Activated CD8-positive, alpha-beta memory T cell treated with anti-CD3 and anti-CD28 coated beads for 48 hours (primary cell): ENCODE data around the gene GATAD2A.
A peak's percentile ranks its signal among the peaks of the same experiment; 100 is the strongest.
"Not testable (repeated sequence)": the region's sequence is repeated elsewhere in the genome, so short reads cannot be mapped to it uniquely, and the experiment has no call there.

Experiments
- DNase-seq, 3 experiments: peaks; one replicate each; pipeline ENCODE4 v3.0.0-alpha.2; 2020; ENCODE audit warnings: low read depth in 2 of 3, low spot score in 2 of 3

Gene GATAD2A

GRCh38 chr19:19388568-19389555 is 16.6 kb upstream of the GATAD2A start:
- DNase-seq, result no peak

GRCh38 chr19:19389683-19390082 is 15.8 kb upstream of the GATAD2A start:
- DNase-seq, result not testable (repeated sequence)

- not testable (repeated sequence) for DNase-seq
Measured at GRCh38 chr19:19394333-19394732, 11.1 kb upstream of the GATAD2A start.

- no peak for DNase-seq
Measured at GRCh38 chr19:19399733-19400433, 5.6 kb upstream of the GATAD2A start.

- DNase-seq, result no peak
Measured at GRCh38 chr19:19402656-19403372, 2.7 kb upstream of the GATAD2A start.

GRCh38 chr19:19403373-19403901 is 2.0 kb upstream of the GATAD2A start:
- DNase-seq, result no peak

- peak in 1 of 3 experiments; percentile 39 for DNase-seq
Measured at GRCh38 chr19:19405971-19406877, 749 bp downstream of the GATAD2A start.

- no peak for DNase-seq
Measured at GRCh38 chr19:19406878-19407632, 1.6 kb downstream of the GATAD2A start.

GRCh38 chr19:19407633-19407930 is 2.1 kb downstream of the GATAD2A start:
- DNase-seq, result no peak

GRCh38 chr19:19409205-19409604 is 3.7 kb downstream of the GATAD2A start:
- no peak for DNase-seq

GRCh38 chr19:19409631-19410030 is 4.2 kb downstream of the GATAD2A start:
- DNase-seq, result no peak

- DNase-seq, result no peak
Measured at GRCh38 chr19:19410553-19411550, 5.4 kb downstream of the GATAD2A start.

- no peak for DNase-seq
Measured at GRCh38 chr19:19416280-19416679, 10.8 kb downstream of the GATAD2A start.

- DNase-seq, result no peak
Measured at GRCh38 chr19:19417046-19417445, 11.6 kb downstream of the GATAD2A start.

- DNase-seq, result no peak
Measured at GRCh38 chr19:19417628-19418245, 12.3 kb downstream of the GATAD2A start.

- no peak for DNase-seq
Measured at GRCh38 chr19:19418555-19419260, 13.2 kb downstream of the GATAD2A start.

GRCh38 chr19:19420570-19421298 is 15.3 kb downstream of the GATAD2A start:
- DNase-seq, result no peak
